VCaP (cell line): ENCODE results near the gene AHCTF1.

ENCODE experiments used
- H3K27ac ChIP-seq: fragments of 450-650 bp; 2 replicates; pipeline ENCODE4 v1.5.1; 2017
- CTCF ChIP-seq: fragments of 450-650 bp; conservative IDR thresholded peaks from 2 replicates; pipeline ENCODE4 v1.5.1; 2017; ENCODE audit warnings: mild to moderate bottlenecking, moderate library complexity

Gene AHCTF1

GRCh38 chr1:246795906-246796694, 135.6 kb downstream of the AHCTF1 start:
- TF ChIP-seq CTCF: no peak
- no peak overlapping the region for H3K27ac ChIP-seq

- H3K27ac ChIP-seq: no peak overlapping the region
- no peak for TF ChIP-seq CTCF
Observed at GRCh38 chr1:246794828-246795671, 136.7 kb downstream of the AHCTF1 start.

GRCh38 chr1:246794048-246794827, 137.5 kb downstream of the AHCTF1 start:
- no peak overlapping the region for H3K27ac ChIP-seq
- TF ChIP-seq CTCF: no peak

GRCh38 chr1:246793356-246793896, 138.3 kb downstream of the AHCTF1 start:
- H3K27ac ChIP-seq: no peak overlapping the region
- no peak for TF ChIP-seq CTCF

GRCh38 chr1:246792603-246793002, 139.1 kb downstream of the AHCTF1 start:
- no peak overlapping the region for H3K27ac ChIP-seq
- TF ChIP-seq CTCF: no peak

- no peak overlapping the region for H3K27ac ChIP-seq
Observed at GRCh38 chr1:246791303-246791918, 140.3 kb downstream of the AHCTF1 start.

More at GRCh38 chr1:246791303-246791918, 140.3 kb downstream of the AHCTF1 start:
- no peak for TF ChIP-seq CTCF
